Activated CD4-positive, alpha-beta T cell treated with anti-CD3 and anti-CD28 coated beads, Interleukin-2, Interleukin-4, amounts not matched to agents 100 ng/mL and 50 ng/mL, durations not matched to agents 16 hours and 8 hours (primary cell): ENCODE data around the gene FAT4.

ENCODE experiments used
- DNase-seq: peaks from one replicate; pipeline ENCODE4 v3.0.0-alpha.2; 2020; ENCODE audit warnings: low spot score

Gene FAT4

DNA sequence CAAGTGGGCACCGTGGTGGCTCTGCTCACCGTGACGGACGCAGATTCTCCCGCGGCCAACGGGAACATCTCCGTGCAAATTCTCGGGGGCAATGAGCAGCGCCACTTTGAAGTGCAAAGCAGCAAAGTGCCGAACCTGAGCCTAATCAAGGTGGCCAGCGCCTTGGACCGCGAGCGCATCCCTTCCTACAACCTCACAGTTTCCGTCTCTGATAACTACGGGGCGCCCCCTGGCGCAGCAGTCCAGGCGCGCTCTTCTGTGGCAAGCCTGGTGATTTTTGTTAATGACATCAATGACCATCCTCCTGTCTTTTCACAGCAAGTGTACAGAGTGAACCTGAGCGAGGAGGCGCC lies 2.7 kb downstream of the FAT4 start:
- DNase-seq: no peak

DNA sequence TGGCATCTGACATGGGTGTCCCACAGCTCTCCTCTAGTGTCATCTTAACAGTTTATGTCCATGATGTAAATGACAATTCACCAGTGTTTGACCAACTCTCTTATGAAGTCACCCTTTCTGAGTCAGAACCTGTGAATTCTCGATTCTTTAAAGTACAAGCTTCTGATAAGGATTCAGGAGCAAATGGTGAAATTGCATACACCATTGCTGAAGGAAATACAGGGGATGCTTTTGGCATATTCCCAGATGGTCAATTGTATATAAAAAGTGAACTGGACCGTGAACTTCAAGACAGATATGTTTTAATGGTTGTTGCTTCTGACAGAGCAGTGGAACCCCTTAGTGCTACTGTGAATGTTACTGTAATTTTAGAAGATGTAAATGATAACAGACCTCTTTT lies 4.6 kb downstream of the FAT4 start:
- DNase-seq: no peak

DNA sequence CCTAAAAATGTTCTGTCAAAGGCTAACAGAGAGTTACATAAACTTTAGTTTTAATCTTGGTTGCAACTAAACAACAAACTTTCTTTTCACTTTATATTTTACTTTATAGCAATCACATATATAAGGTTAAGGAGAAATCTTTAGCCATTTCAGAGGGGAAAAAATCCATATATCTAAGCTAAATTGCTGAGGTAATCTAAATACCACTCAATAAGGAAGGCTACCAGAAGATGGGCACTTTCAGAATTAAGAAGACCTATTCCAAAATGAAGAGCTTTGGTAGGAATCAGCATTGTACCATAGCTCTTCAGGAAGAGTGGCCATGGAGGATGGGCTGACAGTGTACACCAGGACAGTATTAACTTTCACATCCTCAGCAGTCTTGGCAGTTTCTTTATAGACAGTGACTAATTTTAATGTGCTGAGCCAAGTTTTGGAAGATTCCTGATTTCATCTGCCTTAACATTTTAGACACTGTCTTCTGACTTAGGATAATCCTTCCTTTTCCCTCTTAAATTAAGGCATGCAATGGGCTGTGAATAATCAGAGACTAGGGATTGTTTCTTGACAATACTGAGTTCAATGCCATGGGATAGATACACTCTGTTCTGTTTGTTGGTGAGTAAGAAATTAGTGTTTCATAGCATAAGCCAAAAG lies 7.1 kb downstream of the FAT4 start:
- DNase-seq: no peak

DNA sequence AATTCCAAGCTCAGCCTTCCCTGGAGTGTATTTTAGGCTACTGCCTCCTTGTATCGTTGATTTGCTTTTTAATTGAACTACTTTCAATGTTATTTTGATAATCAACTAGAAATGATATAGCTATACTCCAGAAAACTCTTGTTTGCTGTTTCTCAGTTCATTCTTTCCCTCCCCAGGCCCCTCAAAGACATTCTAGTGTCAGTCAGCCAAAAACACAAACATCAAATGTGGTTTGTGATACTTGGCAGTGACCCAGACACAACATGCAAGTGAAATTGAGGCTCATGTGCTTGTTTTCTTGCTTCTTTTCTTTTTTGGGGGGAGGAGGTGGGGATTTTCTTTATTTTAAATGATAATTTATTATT lies 7.6 kb downstream of the FAT4 start:
- no peak for DNase-seq

DNA sequence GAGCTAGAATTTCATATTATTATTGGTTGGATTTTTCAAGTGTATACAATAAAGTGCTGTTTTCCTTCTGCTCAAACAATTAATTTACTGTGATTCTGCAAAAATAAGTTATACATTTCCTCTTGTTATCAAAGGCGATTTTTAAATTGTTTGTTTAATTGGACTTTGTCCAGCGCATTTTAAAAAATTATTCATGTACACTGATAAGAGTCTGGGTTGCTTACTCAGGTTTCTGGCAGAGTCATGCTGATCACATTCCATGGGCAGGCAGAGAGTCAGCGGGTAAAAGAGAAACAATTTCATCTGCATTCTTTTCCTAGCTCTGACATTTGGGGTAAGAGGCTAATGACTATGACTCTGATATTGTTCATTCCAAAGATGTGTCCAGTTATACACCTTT lies 8.9 kb downstream of the FAT4 start:
- no peak for DNase-seq

DNA sequence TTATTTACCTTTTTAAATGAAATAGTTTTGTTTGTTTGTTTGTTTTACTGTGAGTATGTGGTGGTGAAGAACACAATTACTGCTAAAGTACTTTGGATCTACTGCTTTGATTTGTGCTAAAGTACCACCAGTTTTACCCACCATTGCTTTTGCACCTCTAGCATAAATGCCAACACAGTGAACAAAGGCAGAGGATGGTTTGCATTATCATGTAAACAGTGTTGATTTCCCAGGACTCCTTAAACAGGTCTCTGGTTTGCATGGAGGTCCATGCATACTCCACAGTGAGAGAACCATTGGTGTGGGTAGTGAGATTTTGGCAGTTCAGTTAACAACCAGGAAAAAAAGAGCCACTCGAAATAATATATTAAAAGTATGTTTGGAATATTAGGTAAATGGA lies 11.0 kb downstream of the FAT4 start:
- no peak for DNase-seq

DNA sequence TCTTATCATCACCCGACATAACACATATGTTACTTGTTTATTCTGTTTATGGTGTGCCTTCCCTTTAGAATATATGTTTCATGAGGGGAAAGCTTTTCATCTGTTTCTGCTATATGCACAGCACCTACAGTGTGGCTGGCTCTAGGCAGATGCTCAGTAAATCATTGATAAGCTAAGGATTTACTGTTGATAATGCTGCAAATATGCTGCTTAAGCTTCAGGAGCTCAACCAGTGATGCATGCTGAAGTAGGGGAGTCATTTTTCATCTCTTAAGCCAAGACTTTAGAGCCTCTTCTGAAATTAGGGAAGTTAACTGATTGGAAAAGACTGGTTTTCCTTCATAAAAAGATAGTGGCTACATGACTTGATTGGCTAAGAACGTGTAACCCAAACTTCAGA lies 16.4 kb downstream of the FAT4 start:
- no peak for DNase-seq

DNA sequence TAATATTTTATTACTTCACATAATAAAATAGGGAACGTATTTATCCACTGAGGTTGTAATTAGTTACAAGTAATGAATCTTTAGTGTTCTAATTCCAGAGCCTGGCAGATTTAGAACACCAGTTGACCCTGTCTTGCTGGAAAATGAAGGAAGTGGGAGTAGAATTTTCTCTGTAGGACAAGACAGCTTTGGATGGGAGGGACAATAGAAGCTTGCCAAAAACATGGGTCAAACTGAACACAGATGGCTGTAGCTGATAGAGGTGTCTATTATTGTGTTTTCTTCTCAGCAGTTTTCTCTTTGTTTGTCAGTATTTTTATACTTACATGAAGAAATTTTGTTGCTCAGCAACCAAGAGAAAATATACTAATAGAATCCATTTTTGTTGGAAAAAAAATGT lies 20.2 kb downstream of the FAT4 start:
- DNase-seq: no peak

DNA sequence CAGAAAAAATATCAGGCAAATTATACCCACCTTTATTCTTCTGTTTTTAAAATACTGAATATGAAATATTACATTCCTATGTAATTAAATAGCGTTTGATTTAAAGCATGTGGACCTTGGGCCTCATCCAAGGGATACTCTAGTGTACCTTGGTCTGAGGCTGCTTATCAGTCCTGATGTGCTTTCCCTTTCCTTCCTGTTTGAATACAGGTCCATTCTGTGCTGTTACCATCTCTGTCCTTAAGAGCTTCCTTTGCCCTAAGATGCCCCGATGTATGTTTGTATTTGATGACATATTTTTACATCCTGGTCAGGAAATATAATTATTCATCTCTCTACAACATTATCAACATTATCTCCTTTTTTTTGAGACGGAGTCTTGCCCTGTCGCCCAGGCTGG lies 24.1 kb downstream of the FAT4 start:
- no peak for DNase-seq

DNA sequence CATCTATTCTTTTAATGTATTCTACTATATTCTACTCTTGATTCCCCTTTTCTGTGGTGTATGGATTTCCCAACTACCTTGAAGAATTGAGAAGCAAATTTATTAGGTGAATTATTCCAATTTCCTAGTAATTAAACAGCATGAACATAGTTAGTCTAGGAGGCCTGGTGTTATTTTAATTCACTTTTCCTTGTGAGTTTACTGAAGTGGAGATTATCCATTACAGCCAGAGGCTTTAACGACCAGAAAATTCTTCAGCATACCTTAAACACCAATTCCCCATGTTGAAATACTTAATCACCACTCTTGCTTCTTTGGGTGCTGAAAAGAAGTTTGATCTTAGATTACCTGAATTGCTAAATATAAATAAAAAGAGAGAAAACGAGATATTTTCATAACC lies 29.4 kb downstream of the FAT4 start:
- no peak for DNase-seq

DNA sequence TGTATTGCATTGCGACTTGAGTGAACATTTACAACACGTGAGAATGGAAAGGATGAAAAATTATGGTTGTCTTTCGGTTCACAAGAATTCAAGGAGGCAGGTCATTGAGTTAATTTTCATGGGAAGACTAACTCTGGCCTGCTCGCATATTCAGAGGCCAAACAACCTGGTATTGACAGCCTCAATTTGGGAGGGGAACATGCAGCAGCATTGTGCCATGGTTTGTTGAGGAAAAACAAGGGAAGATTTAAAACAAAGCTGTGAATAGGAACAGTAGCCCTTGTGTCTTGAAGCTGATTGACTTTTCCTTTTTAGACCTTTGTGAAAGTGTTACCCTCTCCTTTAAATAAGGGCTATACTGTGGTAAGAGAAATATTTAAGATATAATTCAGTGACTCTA lies 31.9 kb downstream of the FAT4 start:
- DNase-seq: no peak

DNA sequence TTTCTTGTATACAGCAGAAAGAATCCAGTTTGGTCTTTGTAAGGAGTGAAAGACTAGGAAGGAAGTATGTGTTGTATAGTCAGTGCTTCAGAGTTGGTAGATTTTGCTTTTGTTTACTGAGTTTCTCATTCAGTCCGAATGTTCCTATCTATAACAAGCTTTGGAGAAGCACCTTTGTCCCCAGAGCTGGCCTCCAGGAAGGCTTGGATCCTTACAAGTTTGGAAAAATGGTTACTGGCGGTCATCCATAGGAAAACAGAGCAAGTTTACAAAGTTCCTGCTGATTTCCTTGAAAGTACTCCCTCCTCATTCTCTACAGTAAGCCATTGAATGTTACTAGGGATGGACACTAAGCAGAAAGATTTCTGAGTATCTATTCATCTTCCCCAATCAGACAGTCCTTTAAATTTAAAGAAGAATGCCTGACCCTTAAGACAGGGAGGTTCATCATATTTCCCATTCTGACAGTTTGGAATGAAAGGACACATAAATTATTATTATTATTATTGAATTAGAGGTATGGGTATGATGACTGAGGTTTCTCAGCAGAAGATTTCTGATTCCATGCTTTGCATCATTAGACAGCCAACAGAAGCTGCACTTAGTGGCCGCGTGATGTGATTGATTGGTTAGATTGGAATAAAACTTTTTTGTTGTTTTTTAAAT lies 35.8 kb downstream of the FAT4 start:
- DNase-seq: no peak

DNA sequence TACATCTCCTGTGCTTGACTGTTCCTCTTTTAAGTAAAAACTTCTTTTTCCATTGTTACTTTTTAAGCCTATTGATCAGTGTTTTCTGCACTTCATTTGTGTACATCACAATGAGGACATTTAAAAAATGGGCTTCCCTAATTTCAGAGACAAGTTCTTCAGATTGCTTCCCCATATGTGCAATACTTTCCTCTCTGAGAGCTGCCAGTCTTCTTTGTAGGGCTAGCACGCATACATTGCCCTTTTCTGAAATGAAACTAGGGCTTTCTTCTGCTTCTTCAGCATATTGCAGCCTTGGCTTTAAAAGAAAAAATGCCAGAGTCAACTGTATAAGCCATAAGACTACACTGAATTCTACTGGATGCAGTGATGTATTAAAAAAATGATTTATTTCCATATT lies 37.8 kb downstream of the FAT4 start:
- DNase-seq: no peak

DNA sequence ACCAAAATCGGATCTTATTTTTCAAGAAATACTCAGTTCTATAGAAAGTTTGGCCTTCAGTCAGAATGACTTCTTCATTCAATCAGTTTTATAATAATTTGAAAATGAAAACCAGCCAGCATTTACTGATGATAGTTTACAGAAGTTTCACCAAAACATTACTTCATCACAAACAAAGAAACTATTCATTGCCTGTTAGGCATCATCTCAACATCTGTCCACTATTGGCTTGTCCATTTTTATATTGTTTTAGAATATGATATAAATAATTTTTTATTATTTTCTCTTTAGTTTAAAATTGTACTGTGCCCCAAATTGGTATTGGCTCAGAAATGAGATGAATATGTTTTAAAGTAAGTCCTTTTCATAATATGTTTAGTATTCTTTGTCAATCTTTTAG lies 38.4 kb downstream of the FAT4 start:
- DNase-seq: no peak

DNA sequence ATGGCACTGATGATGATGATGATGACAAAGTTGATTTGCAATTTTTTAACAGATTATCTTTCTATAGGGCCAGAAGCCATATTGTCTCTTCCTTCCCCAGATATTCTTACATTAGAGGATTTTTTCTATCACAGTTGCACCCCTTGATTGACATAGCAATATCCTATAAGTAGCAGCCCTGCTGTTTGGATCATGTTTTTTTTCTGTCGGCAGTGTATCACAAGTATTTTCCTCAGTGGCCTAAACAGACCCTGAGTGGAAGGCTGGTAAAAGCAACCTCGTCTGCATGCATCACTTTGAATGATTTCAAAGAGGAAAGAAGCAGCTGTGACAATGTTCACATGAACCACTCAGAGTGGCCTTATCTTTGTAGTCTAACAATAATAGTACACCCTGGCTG lies 41.0 kb downstream of the FAT4 start:
- no peak for DNase-seq

DNA sequence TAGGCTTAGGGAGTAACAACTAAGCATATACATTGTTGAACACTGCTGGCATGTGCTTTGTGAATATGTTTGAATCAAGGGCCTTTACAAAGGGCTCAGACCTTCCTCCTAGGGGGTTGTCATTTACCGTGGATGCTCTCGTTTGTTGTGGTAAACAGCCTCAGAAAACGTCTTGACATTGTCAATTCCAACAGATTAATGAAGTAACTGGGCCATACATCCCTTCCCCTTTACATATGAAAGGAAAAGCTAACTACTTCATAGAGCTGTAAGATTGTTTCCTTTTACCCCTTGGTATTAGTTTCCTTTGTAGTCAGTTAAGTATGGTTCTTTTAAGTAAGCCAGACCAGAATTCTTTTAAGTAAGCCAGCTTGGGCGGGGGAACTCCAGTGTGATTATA lies 42.9 kb downstream of the FAT4 start:
- no peak for DNase-seq

DNA sequence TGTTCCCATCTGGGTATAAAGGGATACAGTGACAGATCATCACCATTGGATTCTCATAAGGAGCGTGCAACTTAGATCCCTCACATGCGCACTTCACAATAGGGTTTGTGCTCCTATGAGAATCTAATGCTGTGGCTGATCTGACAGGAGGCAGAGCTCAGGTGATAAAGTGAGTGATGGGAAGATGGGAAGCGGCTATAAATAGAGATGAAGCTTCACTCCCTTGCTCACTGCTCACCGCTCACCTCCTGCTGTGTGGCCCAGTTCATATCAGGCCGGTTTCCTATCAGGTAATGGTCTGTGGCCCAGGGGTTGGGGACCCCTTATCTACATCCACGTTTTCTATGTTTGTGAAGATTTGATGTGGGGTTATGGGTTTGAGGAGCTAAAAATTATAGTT lies 43.7 kb downstream of the FAT4 start:
- no peak for DNase-seq

DNA sequence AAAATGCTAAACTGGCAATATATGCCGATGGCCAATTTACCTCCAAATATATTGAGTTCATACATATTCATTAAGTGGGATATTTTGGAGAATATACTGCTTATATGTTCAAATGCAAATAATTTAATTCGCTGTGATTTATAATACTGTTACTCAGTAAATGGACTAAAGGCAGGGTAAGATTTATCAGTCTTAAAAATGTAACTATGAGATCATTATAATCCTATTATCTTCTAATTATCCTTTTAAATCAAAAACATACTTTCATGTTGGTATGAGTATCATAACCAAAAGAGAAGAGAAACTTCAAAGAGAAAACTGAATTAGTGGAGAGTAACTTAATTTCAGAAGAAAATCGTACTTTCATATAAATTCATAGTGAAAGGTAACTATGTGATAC lies 44.6 kb downstream of the FAT4 start:
- no peak for DNase-seq

DNA sequence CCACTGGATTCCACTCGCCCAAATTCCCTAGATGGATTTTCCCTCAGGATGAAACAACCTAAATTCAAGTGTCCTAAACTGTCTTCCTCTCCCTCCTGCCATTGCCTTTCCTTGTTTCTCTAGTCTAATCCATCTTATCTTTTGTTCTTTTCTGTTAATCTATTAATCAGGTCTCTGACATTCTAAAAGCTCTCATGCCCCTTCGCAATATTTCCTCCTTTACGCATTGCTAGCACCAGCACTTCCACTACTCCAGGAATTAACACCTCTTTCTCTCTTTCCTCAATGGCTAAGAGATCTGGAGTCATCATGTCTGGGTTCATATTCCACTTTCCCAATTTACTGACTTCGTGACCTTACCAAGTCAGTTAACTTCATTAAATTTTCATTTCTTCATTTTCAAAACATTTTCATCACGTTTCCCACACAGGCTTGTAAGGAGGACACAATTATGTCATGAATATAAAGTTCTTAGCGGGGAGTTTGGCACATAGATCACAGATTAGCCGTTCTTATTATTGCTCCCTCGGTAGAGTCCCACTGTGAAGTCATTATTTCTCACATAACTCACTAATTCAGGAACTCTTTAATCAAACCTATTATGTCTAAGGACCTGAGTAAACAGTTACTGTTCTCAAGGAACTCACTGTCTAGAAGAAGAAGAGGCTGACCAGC lies 45.3 kb downstream of the FAT4 start:
- no peak for DNase-seq

DNA sequence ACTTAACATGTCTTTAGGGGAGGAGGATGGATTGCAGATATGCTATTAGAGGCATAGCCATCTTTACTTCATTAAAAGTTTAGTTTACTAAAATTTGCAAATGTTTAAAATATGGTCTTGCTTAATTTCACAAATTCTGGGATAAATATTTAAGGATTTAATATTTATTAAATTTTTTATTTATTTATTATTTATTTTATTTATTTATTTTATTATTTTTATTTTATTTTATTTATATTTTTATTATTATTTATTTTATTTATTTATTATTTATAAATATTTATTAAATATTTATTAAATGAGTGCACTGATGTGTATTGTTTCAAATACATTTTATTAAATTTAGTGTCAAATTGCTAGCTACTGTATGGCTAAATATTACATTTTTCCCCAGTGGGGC lies 46.0 kb downstream of the FAT4 start:
- no peak for DNase-seq
